Activated naive CD4-positive, alpha-beta T cell treated with anti-CD3 and anti-CD28 coated beads, Interleukin-2, amount 10 ng/mL, durations not matched to agents 7 days and 5 days (primary cell): Measurements from ENCODE around the gene ENOSF1.
"Not testable (repeated sequence)": the region's sequence is repeated elsewhere in the genome, so short reads cannot be mapped to it uniquely, and the experiment has no call there.

ENCODE experiments used
- CTCF ChIA-PET: fragments of 350-600 bp; sonication (Branson Sonifier 250); formaldehyde crosslinking; loops from one replicate; lab custom pipeline; 2021; ENCODE audit warnings: antibody characterized with exemption; lab: Charles Lee
- DNase-seq: peaks from one replicate; pipeline ENCODE4 v3.0.0-alpha.2; 2020
- H3K27ac Mint-ChIP-seq: one replicate; pipeline ENCODE4 v1.8.0; 2021; ENCODE audit warnings: mild to moderate bottlenecking, moderate library complexity, mixed read lengths
- H3K27me3 Mint-ChIP-seq: one replicate; pipeline ENCODE4 v1.8.0; 2021; ENCODE audit warnings: mild to moderate bottlenecking, mixed read lengths
- H3K36me3 Mint-ChIP-seq: one replicate; pipeline ENCODE4 v1.8.0; 2021; ENCODE audit warnings: mixed read lengths
- H3K4me1 Mint-ChIP-seq: one replicate; pipeline ENCODE4 v1.8.0; 2021; ENCODE audit warnings: mixed read lengths
- H3K4me3 Mint-ChIP-seq: one replicate; pipeline ENCODE4 v1.8.0; 2021; ENCODE audit warnings: mild to moderate bottlenecking, moderate library complexity, mixed read lengths
- H3K9me3 Mint-ChIP-seq: one replicate; pipeline ENCODE4 v1.8.0; 2021; ENCODE audit warnings: mixed read lengths

The ENOSF1 gene

GRCh38 chr18:712401-713134 is at the start of gene ENOSF1:
Gene ENOSF1 (minus strand): TSS chr18:712630. CDS start chr18:712587, 43 bp downstream.
- H3K4me1 Mint-ChIP-seq: peaks cover 44% of the 10 kb centered on the region
- DNase-seq: peak; percentile 90

GRCh38 chr18:759864-760263 is 47.4 kb upstream of the ENOSF1 start:
- H3K4me3 Mint-ChIP-seq, H3K9me3 Mint-ChIP-seq, H3K27me3 Mint-ChIP-seq, H3K4me1 Mint-ChIP-seq, H3K27ac Mint-ChIP-seq, DNase-seq, CTCF ChIA-PET: not testable (repeated sequence)
- H3K36me3 Mint-ChIP-seq: peaks cover 11% of the 10 kb centered on the region

More at GRCh38 chr18:712401-713134, at the start of gene ENOSF1:
- no peaks in the 10 kb centered on the region for H3K9me3 Mint-ChIP-seq
- peaks cover 21% of the 10 kb centered on the region for H3K36me3 Mint-ChIP-seq
- H3K27ac Mint-ChIP-seq: peak within 1 kb of the TSS; percentile 96
- CTCF ChIA-PET: interaction anchor here (0.8 to 7.3 kb wide), 13 partner anchors 9 to 444 kb away, joined by 3 to 71 read pairs (median 5); partner anchors contain the start of gene THOC1
- peak within 1 kb of the TSS; percentile 82 for H3K4me3 Mint-ChIP-seq
- peaks cover 14% of the 10 kb centered on the region for H3K27me3 Mint-ChIP-seq

- H3K4me1 Mint-ChIP-seq: no peaks in the 10 kb centered on the region
- no peaks in the 10 kb centered on the region for H3K9me3 Mint-ChIP-seq
- CTCF ChIA-PET: interaction anchor here (0.8 to 2.9 kb wide), 3 partner anchors 15 to 84 kb away, joined by 3 to 18 read pairs (median 7); no protein-coding TSS in a partner anchor
- no peak overlapping the region for H3K27ac Mint-ChIP-seq
- no peak overlapping the region for H3K4me3 Mint-ChIP-seq
- no peak for DNase-seq
- H3K36me3 Mint-ChIP-seq: peaks cover 22% of the 10 kb centered on the region
- H3K27me3 Mint-ChIP-seq: no peaks in the 10 kb centered on the region
Measured at GRCh38 chr18:755506-755905, 43.1 kb upstream of the ENOSF1 start.

- CTCF ChIA-PET: interaction anchor here (0.8 to 2.9 kb wide), 4 partner anchors 14 to 130 kb away, joined by 3 to 18 read pairs (median 6); no protein-coding TSS in a partner anchor
- Mint-ChIP-seq H3K27ac (no peak overlapping the region), H3K27me3 (no peaks in the 10 kb centered on the region), H3K36me3 (peaks cover 22% of the 10 kb centered on the region), H3K4me1 (no peaks in the 10 kb centered on the region), H3K9me3 (no peaks in the 10 kb centered on the region), H3K4me3 (no peak overlapping the region)
- no peak for DNase-seq
Measured at GRCh38 chr18:754656-755055, 42.2 kb upstream of the ENOSF1 start.

- H3K9me3 Mint-ChIP-seq: no peaks in the 10 kb centered on the region
- no peak for DNase-seq
- CTCF ChIA-PET: no interaction called here
- H3K4me3 Mint-ChIP-seq: no peak overlapping the region
- H3K4me1 Mint-ChIP-seq: no peaks in the 10 kb centered on the region
- H3K27ac Mint-ChIP-seq: no peak overlapping the region
- peaks cover 26% of the 10 kb centered on the region for H3K36me3 Mint-ChIP-seq
- H3K27me3 Mint-ChIP-seq: no peaks in the 10 kb centered on the region
Measured at GRCh38 chr18:750456-750855, 38.0 kb upstream of the ENOSF1 start.

GRCh38 chr18:744832-745597 is 32.6 kb upstream of the ENOSF1 start:
- peaks cover 37% of the 10 kb centered on the region for H3K36me3 Mint-ChIP-seq

GRCh38 chr18:741931-742512 is 29.6 kb upstream of the ENOSF1 start:
- Mint-ChIP-seq H3K27me3 (no peaks in the 10 kb centered on the region), H3K9me3 (no peaks in the 10 kb centered on the region), H3K4me3 (no peak overlapping the region), H3K36me3 (peaks cover 38% of the 10 kb centered on the region), H3K4me1 (peaks cover 5% of the 10 kb centered on the region), H3K27ac (no peak overlapping the region)
- CTCF ChIA-PET: interaction anchor here (0.6 to 12.7 kb wide), 6 partner anchors 9 to 474 kb away, joined by 3 to 180 read pairs (median 6); no protein-coding TSS in a partner anchor
- DNase-seq: no peak

More at GRCh38 chr18:744832-745597, 32.6 kb upstream of the ENOSF1 start:
- Mint-ChIP-seq H3K9me3 (no peaks in the 10 kb centered on the region), H3K4me3 (no peak overlapping the region), H3K27ac (no peak overlapping the region), H3K27me3 (no peaks in the 10 kb centered on the region), H3K4me1 (peaks cover 5% of the 10 kb centered on the region)
- CTCF ChIA-PET: interaction anchor here (6.4 to 12.7 kb wide), 2 partner anchors 87 to 96 kb away, joined by 55 to 180 read pairs; no protein-coding TSS in a partner anchor
- no peak for DNase-seq

- Mint-ChIP-seq H3K27ac (no peak overlapping the region), H3K4me1 (peaks cover 4% of the 10 kb centered on the region), H3K36me3 (peaks cover 31% of the 10 kb centered on the region), H3K27me3 (no peaks in the 10 kb centered on the region), H3K9me3 (no peaks in the 10 kb centered on the region), H3K4me3 (no peak overlapping the region)
- CTCF ChIA-PET: interaction anchor here (1.0 to 3.2 kb wide), 4 partner anchors 9 to 108 kb away, joined by 4 to 10 read pairs (median 5); no protein-coding TSS in a partner anchor
- no peak for DNase-seq
Measured at GRCh38 chr18:732371-732770, 19.9 kb upstream of the ENOSF1 start.

GRCh38 chr18:731185-731584 is 18.8 kb upstream of the ENOSF1 start:
- no peak overlapping the region for H3K4me3 Mint-ChIP-seq
- peaks cover 32% of the 10 kb centered on the region for H3K36me3 Mint-ChIP-seq
- H3K27ac Mint-ChIP-seq: peak overlapping the region; percentile 4
- no peaks in the 10 kb centered on the region for H3K27me3 Mint-ChIP-seq
- H3K9me3 Mint-ChIP-seq: no peaks in the 10 kb centered on the region
- CTCF ChIA-PET: interaction anchor here (0.8 to 3.2 kb wide), 3 partner anchors 17 to 108 kb away, joined by 3 to 10 read pairs (median 4); no protein-coding TSS in a partner anchor
- DNase-seq: no peak
- peaks cover 4% of the 10 kb centered on the region for H3K4me1 Mint-ChIP-seq

- Mint-ChIP-seq H3K4me1 (peaks cover 4% of the 10 kb centered on the region), H3K4me3 (no peak overlapping the region), H3K27ac (no peak overlapping the region), H3K9me3 (no peaks in the 10 kb centered on the region), H3K36me3 (peaks cover 30% of the 10 kb centered on the region), H3K27me3 (no peaks in the 10 kb centered on the region)
- CTCF ChIA-PET: interaction anchor here (3.2 kb wide), 1 partner anchor 109 kb away, joined by 10 read pairs; no protein-coding TSS in a partner anchor
- no peak for DNase-seq
Measured at GRCh38 chr18:730692-731091, 18.3 kb upstream of the ENOSF1 start.

- H3K27ac Mint-ChIP-seq, DNase-seq, CTCF ChIA-PET, H3K4me3 Mint-ChIP-seq, H3K9me3 Mint-ChIP-seq, H3K27me3 Mint-ChIP-seq, H3K4me1 Mint-ChIP-seq: not testable (repeated sequence)
- H3K36me3 Mint-ChIP-seq: peaks cover 26% of the 10 kb centered on the region
Measured at GRCh38 chr18:730120-730519, 17.7 kb upstream of the ENOSF1 start.

- Mint-ChIP-seq H3K27ac (no peak overlapping the region), H3K9me3 (no peaks in the 10 kb centered on the region), H3K4me3 (no peak overlapping the region), H3K27me3 (no peaks in the 10 kb centered on the region), H3K36me3 (peaks cover 27% of the 10 kb centered on the region), H3K4me1 (peaks cover 5% of the 10 kb centered on the region)
- CTCF ChIA-PET: interaction anchor here (1.5 kb wide), 1 partner anchor 106 kb away, joined by 5 read pairs; no protein-coding TSS in a partner anchor
- no peak for DNase-seq
Measured at GRCh38 chr18:725646-726045, 13.2 kb upstream of the ENOSF1 start.

- Mint-ChIP-seq H3K36me3 (peaks cover 20% of the 10 kb centered on the region), H3K4me1 (peaks cover 5% of the 10 kb centered on the region), H3K9me3 (no peaks in the 10 kb centered on the region), H3K4me3 (no peak overlapping the region), H3K27me3 (no peaks in the 10 kb centered on the region), H3K27ac (no peak overlapping the region)
- DNase-seq: no peak
- CTCF ChIA-PET: no interaction called here
Measured at GRCh38 chr18:723541-724080, 11.2 kb upstream of the ENOSF1 start.
